WI38 (cell line): ENCODE data around the gene FLVCR1.

Experiments
- H3K4me3 ChIP-seq: 2 replicates; pipeline ENCODE4 v1.5.1; 2011; ENCODE audit warnings: low read depth, mild to moderate bottlenecking, control low read depth, low read length
- TF ChIP-seq, protein P1 (sequence below): IDR thresholded peaks from 2 replicates; pipeline ENCODE4 v1.5.1; 2012; ENCODE audit warnings: low read depth, mild to moderate bottlenecking, control low read depth, low read length

The FLVCR1 gene

DNA sequence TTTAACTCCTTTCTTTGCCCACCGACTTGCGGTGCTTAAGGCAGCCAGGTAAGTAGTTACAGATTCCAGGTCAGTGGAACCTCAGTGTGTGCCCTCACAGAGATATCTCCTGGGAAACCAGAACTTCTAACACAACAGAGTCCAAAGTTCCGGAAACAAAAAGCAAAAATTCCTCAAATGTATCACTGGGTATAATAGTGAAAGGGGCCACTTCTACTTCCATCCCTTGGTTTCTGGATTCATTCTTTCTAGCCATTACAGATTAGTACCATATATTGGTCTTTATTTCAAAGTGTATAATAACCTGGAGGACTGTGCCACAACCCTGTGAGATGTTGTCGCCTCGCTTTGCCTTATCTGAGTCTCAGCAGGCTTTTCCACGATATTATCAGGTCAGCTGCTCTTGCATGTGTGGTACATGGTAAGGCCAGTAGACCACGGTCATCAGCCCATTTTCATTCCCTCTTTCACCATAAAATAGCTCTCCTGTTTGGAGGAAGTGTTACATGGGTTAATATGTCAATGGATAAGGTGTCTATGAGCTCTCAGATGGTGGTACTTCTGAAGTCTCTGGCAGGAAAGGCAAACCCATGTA is 77.4 kb downstream of the FLVCR1 start:
- H3K4me3 ChIP-seq, result no peak overlapping the region
- TF ChIP-seq, protein P1, sequence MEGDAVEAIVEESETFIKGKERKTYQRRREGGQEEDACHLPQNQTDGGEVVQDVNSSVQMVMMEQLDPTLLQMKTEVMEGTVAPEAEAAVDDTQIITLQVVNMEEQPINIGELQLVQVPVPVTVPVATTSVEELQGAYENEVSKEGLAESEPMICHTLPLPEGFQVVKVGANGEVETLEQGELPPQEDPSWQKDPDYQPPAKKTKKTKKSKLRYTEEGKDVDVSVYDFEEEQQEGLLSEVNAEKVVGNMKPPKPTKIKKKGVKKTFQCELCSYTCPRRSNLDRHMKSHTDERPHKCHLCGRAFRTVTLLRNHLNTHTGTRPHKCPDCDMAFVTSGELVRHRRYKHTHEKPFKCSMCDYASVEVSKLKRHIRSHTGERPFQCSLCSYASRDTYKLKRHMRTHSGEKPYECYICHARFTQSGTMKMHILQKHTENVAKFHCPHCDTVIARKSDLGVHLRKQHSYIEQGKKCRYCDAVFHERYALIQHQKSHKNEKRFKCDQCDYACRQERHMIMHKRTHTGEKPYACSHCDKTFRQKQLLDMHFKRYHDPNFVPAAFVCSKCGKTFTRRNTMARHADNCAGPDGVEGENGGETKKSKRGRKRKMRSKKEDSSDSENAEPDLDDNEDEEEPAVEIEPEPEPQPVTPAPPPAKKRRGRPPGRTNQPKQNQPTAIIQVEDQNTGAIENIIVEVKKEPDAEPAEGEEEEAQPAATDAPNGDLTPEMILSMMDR, result no peak

DNA sequence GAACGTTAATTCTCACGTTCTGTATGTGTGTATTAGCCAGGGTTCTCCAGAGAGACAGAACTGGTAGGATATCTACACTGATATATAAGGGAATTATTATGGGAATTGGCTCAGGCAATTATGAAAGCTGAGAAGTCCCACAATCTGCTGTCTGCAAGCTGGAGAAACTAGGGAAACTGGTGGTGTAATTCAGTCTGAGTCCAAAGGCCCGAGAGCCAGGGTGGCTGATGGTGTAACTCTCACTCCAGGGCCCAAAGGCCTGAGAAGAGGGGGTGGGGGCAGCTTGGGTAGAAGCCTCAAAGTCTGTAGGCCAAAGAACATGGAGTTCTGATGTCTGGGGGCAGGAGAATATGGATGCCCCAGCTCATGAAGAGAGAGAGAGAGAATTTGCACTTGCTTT is 79.0 kb downstream of the FLVCR1 start:
- TF ChIP-seq, protein P1, result no peak
- no peak overlapping the region for H3K4me3 ChIP-seq

DNA sequence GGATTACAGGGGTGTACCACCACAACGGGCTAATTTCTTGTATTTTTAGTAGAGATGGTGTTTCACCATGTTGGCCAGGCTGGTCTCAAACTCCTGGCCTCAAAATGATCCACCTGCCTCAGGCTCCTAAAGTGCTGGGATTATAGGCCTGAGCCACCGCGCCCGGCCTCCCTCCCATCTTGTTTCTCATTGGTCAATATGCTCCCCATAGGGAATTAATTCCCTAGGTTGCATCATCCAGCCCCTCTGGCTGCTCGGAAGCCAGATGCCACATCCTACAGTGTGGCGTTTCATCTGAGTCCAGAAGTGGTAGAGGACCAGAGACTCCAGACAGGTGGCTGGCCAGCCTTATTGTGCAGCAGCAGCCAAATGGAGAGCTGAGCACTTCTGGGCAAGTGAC is 80.8 kb downstream of the FLVCR1 start:
- TF ChIP-seq, protein P1, result no peak

GRCh38 chr1:212941452-212941851 is 83.4 kb downstream of the FLVCR1 start:
- TF ChIP-seq, protein P1, result no peak

More for the DNA sequence above, 80.8 kb downstream of the FLVCR1 start:
- H3K4me3 ChIP-seq, result no peak overlapping the region

DNA sequence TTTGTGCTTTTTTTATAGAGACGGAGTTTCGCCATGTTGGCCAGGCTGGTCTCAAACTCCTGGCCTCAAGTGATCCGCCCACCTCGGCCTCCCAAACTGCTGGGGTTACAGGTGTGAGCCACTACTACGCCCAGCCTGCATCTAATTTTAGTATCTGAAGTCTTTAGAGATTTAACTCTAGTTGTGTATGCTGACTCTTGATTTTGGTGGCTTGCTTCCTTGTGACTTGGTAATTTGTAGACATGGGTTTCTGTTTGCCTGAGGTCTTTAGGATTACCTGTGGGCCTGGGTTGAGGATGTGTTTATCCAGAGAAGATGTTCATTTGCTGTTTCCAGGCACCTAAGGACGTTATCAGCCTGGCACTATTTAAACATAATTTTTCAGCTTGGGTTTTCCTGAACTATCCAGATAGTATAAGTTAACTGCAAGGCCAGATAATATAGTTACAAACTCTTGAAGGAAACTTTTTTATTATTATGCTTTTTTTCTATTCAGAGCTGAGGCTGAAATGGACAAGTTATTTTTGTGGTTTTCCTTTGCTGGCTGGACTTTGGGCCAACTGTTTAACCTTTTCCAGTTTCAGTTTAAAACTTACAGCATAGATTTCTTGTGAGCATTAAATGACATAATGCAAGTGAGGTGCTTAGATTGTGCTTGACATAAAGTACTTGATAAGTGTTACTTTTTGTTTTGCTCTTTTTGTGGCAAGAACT is 84.8 kb downstream of the FLVCR1 start:
- H3K4me3 ChIP-seq, result no peak overlapping the region
- TF ChIP-seq, protein P1, result no peak

More at GRCh38 chr1:212941452-212941851, 83.4 kb downstream of the FLVCR1 start:
- H3K4me3 ChIP-seq, result no peak overlapping the region

DNA sequence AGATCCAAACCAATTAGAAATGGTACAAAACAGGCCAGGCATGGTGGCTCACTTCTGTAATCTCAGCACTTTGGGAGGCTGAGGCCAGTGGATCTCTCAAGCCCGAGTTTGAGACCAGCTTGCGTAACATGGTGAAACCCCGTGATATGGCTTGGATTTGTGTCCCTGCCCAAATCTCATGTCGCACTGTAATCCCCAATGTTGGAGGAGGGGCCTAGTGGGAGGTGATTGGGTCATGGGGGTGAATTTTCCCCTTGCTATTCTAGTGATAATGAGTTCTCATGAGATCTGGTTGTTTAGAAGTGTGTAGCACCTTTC is 85.3 kb downstream of the FLVCR1 start:
- H3K4me3 ChIP-seq, result no peak overlapping the region
- TF ChIP-seq, protein P1, result no peak

DNA sequence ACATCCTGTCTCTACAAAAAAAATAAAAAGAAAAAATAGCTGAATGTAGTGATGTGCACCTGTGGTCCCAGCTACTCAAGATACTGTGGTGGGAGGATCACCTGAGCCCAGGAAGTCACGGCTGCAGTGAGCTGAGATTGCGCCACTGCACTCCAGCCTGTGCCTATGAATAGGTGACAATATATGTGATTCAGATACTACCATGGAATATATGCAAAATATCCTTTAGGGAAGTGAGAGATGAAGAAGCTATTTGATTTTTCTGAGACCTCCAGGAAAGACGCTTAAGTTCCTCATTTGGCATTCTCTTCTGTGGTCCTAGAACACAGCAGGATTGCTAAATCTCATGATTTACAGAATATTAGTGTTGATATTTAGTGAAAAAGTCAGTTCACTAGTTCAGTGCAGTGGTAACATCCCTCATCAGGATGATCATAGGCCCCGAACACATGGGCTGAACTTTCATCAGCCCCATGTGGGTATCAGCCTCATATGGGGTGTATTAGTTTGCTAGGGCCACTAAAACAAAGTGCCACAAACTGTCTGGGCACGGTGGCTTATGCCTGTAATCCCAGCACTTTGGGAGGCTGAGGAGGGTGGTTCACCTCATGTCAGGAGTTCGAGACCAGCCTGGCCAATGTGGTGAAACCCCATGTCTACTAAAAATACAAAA is 86.3 kb downstream of the FLVCR1 start:
- H3K4me3 ChIP-seq, result no peak overlapping the region
- TF ChIP-seq, protein P1, result no peak
